Spleen (tissue), 11 donors: ENCODE measurements around the gene CIITA. TPM values are rescaled to one million over a fixed set of nuclear protein-coding genes. Genes with fewer than 3 reads are reported as not detected.
A peak's percentile ranks its signal among the peaks of the same experiment; 100 is the strongest.

Source experiments
- DNase-seq: peaks from one replicate; pipeline ENCODE4 v3.0.0-alpha.2; 2020
- H3K27ac ChIP-seq, 8 donors: fragments of 200-600 bp; sonication (generic) in 7 of 8; 1 replicate in 4 of 8; 2 replicates in 4 of 8; pipeline versions ENCODE4 v1.5.0 to v1.8.0; 2016 to 2021; ENCODE audit warnings: inconsistent platforms in 4 of 8, mild to moderate bottlenecking in 4 of 8, moderate library complexity in 1 of 8
- H3K27me3 ChIP-seq, 7 donors: fragments of 200-600 bp; sonication (generic) in 6 of 7; replicated peaks in 1 of 7; 1 replicate in 4 of 7; 2 replicates in 3 of 7; pipeline versions ENCODE4 v1.5.0 to v1.8.0; 2016 to 2021; ENCODE audit warnings: inconsistent platforms in 3 of 7, mild to moderate bottlenecking in 1 of 7
- H3K36me3 ChIP-seq, 6 donors: fragments of 200-600 bp; sonication (generic) in 5 of 6; 1 replicate in 4 of 6; 2 replicates in 2 of 6; pipeline versions ENCODE4 v1.5.0 to v1.8.0; 2016 to 2021; ENCODE audit warnings: inconsistent platforms in 2 of 6
- H3K4me1 ChIP-seq, 6 donors: fragments of 200-600 bp; sonication (generic) in 5 of 6; 1 replicate in 3 of 6; 2 replicates in 3 of 6; pipeline versions ENCODE4 v1.5.0 to v1.8.0; 2016 to 2021; ENCODE audit warnings: inconsistent platforms in 3 of 6
- H3K4me3 ChIP-seq, 8 donors: fragments of 200-600 bp; sonication (generic) in 7 of 8; 1 replicate in 4 of 8; 2 replicates in 4 of 8; pipeline versions ENCODE4 v1.5.0 to v1.8.0; 2016 to 2021; ENCODE audit warnings: inconsistent platforms in 4 of 8, mild to moderate bottlenecking in 4 of 8, moderate library complexity in 2 of 8
- H3K9me3 ChIP-seq, 8 donors: fragments of 200-600 bp; sonication (generic) in 7 of 8; 1 replicate in 4 of 8; 2 replicates in 4 of 8; pipeline versions ENCODE4 v1.5.0 to v1.8.0; 2016 to 2021; ENCODE audit warnings: inconsistent platforms in 4 of 8
- POLR2A ChIP-seq, 3 donors: fragments of 450-650 bp; IDR thresholded peaks; one replicate each; pipeline ENCODE4 v1.5.1; 2017; ENCODE audit warnings: antibody characterized with exemption in 3 of 3, mild to moderate bottlenecking in 1 of 3
- POLR2AphosphoS5 ChIP-seq, 3 donors: sonication (generic); formaldehyde crosslinking; IDR thresholded peaks; one replicate each; pipeline ENCODE4 v1.5.1; 2017; ENCODE audit warnings: antibody characterized with exemption in 3 of 3
- WGBS, 5 donors: extraction: QIAGEN DNeasy Blood & Tissue Kit in 3 of 5; methylation state at CpG; one replicate each; pipeline versions ENCODE4 v1.1.5 to v1.1.7; 2013 to 2018; 5-methylcytosine and 5-hydroxymethylcytosine counted together
- intact Hi-C: fragments of 100-400 bp; cut with DNase I; formaldehyde crosslinking; loops from one replicate; pipeline ENCODE4 v1.15.0; 2023; ENCODE audit warnings: low total_unique reads
- polyA plus RNA-seq, 3 donors: library from polyadenylated mRNA; stranded (reverse); fragments of 200-250 nt; gene quantifications; one replicate each; pipeline ENCODE4 v1.2.1, GENCODE V29; 2013
- total RNA-seq, 7 donors: library from RNA; depleted of rRNA in 3 of 7; stranded (reverse); fragments of >200 nt in 3 of 7; fragmentation: NEBNext Ultra II Directional in 4 of 7; extraction: Animal tissue kit (Norgen Biotek cat#: 25700) in 4 of 7; gene quantifications; one replicate each; pipeline versions ENCODE4 v1.1.0 to v1.2.1, GENCODE V29; 2016 to 2021
- TF ChIP-seq, protein P1 (sequence below), 11 experiments: fragments of 200-600 bp in 7 of 11; fragments of 450-650 bp in 4 of 11; sonication (generic) in 4 of 11; IDR thresholded peaks in 8 of 11; conservative IDR thresholded peaks in 3 of 11; 1 replicate in 7 of 11; 2 replicates in 4 of 11; pipeline versions ENCODE4 v1.4.0 to v1.8.0; 2016 to 2021; ENCODE audit warnings: antibody characterized with exemption in 11 of 11, inconsistent platforms in 4 of 11, mild to moderate bottlenecking in 1 of 11
- donor health status: healthy with polysubstance abuse.
- donor health status: DM: no; HTN: no; CAD: no; lungs with moderate emphysema.
- donor health status: DM: no; HTN: no; CAD: no.
- donor health status: Bipolar disorder and iron deficiency.
- donor health status: healthy.
- donor health status: DM: no; HTN: no; CAD: no.
- donor health status: DM: yes; HTN: yes; CAD: no.

The CIITA gene
- total and polyA plus RNA-seq, 10 donors, result 67.0 to 179 (median 125) TPM

DNA sequence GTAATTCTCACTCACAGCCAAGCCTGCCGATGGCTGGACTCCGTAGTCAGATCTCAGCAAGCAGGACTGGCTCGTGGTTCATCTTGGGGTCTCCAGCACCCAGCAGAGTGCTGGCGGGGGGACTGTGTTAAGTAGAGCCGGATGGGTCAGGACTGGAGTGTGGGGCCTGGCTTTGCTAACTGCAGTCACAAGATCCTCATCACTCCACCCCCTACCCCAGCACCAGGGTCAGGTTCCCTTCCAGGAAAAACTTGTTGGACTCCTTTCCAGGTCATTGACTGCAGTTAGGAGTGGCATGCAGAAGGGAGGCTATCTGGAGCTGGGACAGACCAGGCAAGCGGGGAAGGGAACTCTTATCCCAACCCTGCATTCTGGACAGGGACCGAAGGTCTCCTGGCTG lies 6.0 kb downstream of the CIITA start:
- Histone ChIP-seq H3K4me1 (peaks cover 39 to 100% (median 95%) of the 10 kb centered on the region in 6 donors), H3K27me3 (peaks cover 0 to 21% (median 0%) of the 10 kb centered on the region in 7 donors), H3K27ac (peak overlapping the region in 3 of 8 donors; percentile 14 to 83 (median 82)), H3K36me3 (peaks cover 0 to 48% (median 15%) of the 10 kb centered on the region in 6 donors), H3K4me3 (no peak overlapping the region), H3K9me3 (no peaks in the 10 kb centered on the region)
- no peak for DNase-seq
- no peak for TF ChIP-seq POLR2AphosphoS5 (IDR thresholded peaks at IDR 0.05)
- TF ChIP-seq, protein P1, sequence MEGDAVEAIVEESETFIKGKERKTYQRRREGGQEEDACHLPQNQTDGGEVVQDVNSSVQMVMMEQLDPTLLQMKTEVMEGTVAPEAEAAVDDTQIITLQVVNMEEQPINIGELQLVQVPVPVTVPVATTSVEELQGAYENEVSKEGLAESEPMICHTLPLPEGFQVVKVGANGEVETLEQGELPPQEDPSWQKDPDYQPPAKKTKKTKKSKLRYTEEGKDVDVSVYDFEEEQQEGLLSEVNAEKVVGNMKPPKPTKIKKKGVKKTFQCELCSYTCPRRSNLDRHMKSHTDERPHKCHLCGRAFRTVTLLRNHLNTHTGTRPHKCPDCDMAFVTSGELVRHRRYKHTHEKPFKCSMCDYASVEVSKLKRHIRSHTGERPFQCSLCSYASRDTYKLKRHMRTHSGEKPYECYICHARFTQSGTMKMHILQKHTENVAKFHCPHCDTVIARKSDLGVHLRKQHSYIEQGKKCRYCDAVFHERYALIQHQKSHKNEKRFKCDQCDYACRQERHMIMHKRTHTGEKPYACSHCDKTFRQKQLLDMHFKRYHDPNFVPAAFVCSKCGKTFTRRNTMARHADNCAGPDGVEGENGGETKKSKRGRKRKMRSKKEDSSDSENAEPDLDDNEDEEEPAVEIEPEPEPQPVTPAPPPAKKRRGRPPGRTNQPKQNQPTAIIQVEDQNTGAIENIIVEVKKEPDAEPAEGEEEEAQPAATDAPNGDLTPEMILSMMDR (IDR thresholded peaks at IDR 0.05 in 8 of 11, conservative IDR thresholded peaks at IDR 0.05 in 3 of 11), result no peak
- no peak for TF ChIP-seq POLR2A (IDR thresholded peaks at IDR 0.05)
- intact Hi-C loops, result no loop called here
- 79 to 92% (median 87%) methylated on average over 4 to 7 of the region's 7 CpGs for WGBS, 5 donors

GRCh38 chr16:10885246-10885645 lies 8.2 kb downstream of the CIITA start:
- TF ChIP-seq POLR2AphosphoS5 (IDR thresholded peaks at IDR 0.05), result peak in 1 of 3 donors; percentile 67
- no peak for TF ChIP-seq POLR2A (IDR thresholded peaks at IDR 0.05)
- WGBS, 5 donors, result 36 to 45% (median 40%) methylated on average over 6 of the region's 6 CpGs

GRCh38 chr16:10888320-10888937 lies 11.4 kb downstream of the CIITA start:
- Histone ChIP-seq H3K36me3 (peaks cover 0 to 46% (median 6%) of the 10 kb centered on the region in 6 donors), H3K27me3 (no peaks in the 10 kb centered on the region), H3K27ac (peak overlapping the region in 7 of 8 donors; percentile 31 to 82 (median 63)), H3K4me3 (peak overlapping the region in 6 of 8 donors; percentile 5 to 59 (median 22)), H3K4me1 (peaks cover 42 to 100% (median 97%) of the 10 kb centered on the region in 6 donors), H3K9me3 (no peaks in the 10 kb centered on the region)
- TF ChIP-seq POLR2AphosphoS5 (IDR thresholded peaks at IDR 0.05) (peak in 2 of 3 donors; percentile 30 to 52), POLR2A (IDR thresholded peaks at IDR 0.05) (no peak)
- TF ChIP-seq, protein P1 (IDR thresholded peaks at IDR 0.05 in 8 of 11, conservative IDR thresholded peaks at IDR 0.05 in 3 of 11), result no peak
- 34 to 59% (median 42%) methylated on average over 10 of the region's 10 CpGs for WGBS, 5 donors
- intact Hi-C loops, result no loop called here
- DNase-seq, result peak; percentile 88

More at GRCh38 chr16:10885246-10885645, 8.2 kb downstream of the CIITA start:
- DNase-seq, result no peak
- Histone ChIP-seq H3K36me3 (peaks cover 0 to 50% (median 15%) of the 10 kb centered on the region in 6 donors), H3K9me3 (no peaks in the 10 kb centered on the region), H3K4me3 (peak overlapping the region in 1 of 8 donors; percentile 59), H3K27ac (peak overlapping the region in 6 of 8 donors; percentile 45 to 82 (median 63)), H3K27me3 (no peaks in the 10 kb centered on the region), H3K4me1 (peaks cover 48 to 100% (median 96%) of the 10 kb centered on the region in 6 donors)
- intact Hi-C loops, result no loop called here

GRCh38 chr16:10889855-10890254 lies 12.9 kb downstream of the CIITA start:
- H3K36me3 ChIP-seq, result peaks cover 0 to 37% (median 0%) of the 10 kb centered on the region in 6 donors
- no peak overlapping the region for H3K4me3 ChIP-seq
- peak; percentile 21 for DNase-seq
- peak overlapping the region in 6 of 8 donors; percentile 13 to 82 (median 68) for H3K27ac ChIP-seq
- no peaks in the 10 kb centered on the region for H3K27me3 ChIP-seq
- intact Hi-C loops, result no loop called here
- no peak for TF ChIP-seq POLR2AphosphoS5 (IDR thresholded peaks at IDR 0.05)
- TF ChIP-seq POLR2A (IDR thresholded peaks at IDR 0.05), result no peak
- TF ChIP-seq, protein P1 (IDR thresholded peaks at IDR 0.05 in 8 of 11, conservative IDR thresholded peaks at IDR 0.05 in 3 of 11), result no peak
- H3K9me3 ChIP-seq, result no peaks in the 10 kb centered on the region
- H3K4me1 ChIP-seq, result peaks cover 39 to 100% (median 95%) of the 10 kb centered on the region in 6 donors
- WGBS, 5 donors, result 59 to 67% (median 65%) methylated on average over 4 of the region's 4 CpGs
